SK-N-SH (cell line): ENCODE measurements around the gene ATXN7. TPM values are rescaled to one million over a fixed set of nuclear protein-coding genes. Genes with fewer than 3 reads are reported as not detected.

Source experiments
- CTCF ChIA-PET: fragments of 300-600, 350-600 bp; formaldehyde crosslinking; extraction: SDS; loops from one replicate; lab custom pipeline; 2021; lab: Yijun Ruan, JAX
- POLR2A ChIA-PET: fragments of 350-600 bp; sonication (Branson Sonifier 250); formaldehyde crosslinking; extraction: SDS; loops from one replicate; lab custom pipeline; 2020; ENCODE audit warnings: antibody characterized with exemption, inconsistent platforms; lab: Yijun Ruan, JAX
- DNase-seq: peaks from one replicate; pipeline ENCODE4 v3.0.0; 2012
- H2AFZ ChIP-seq: fragments of 200-600 bp; sonication (generic); 2 replicates; pipeline ENCODE4 v1.8.1; 2016; ENCODE audit warnings: antibody characterized with exemption, mild to moderate bottlenecking, low read depth
- H3F3A ChIP-seq: fragments of 200-600 bp; sonication (generic); replicated peaks from 2 replicates; pipeline ENCODE3; 2016; ENCODE audit warnings: antibody characterized with exemption, mild to moderate bottlenecking; ENCODE audit not compliant: insufficient read depth
- H3K27ac ChIP-seq, 2 experiments: fragments of 200-500 bp in 1 of 2; fragments of 200-600 bp in 1 of 2; sonication (Bioruptor generic) in 1 of 2; sonication (generic), shearing (Covaris generic) in 1 of 2; 2 replicates each; pipeline versions ENCODE4 v1.5.1 to v1.6.1; 2014 to 2016; ENCODE audit warnings: low read depth in 2 of 2, inconsistent platforms in 1 of 2, low read length in 1 of 2, mild to moderate bottlenecking in 1 of 2, mixed read lengths in 1 of 2
- H3K27me3 ChIP-seq: fragments of 200-600 bp; sonication (generic), shearing (Covaris generic); 2 replicates; pipeline ENCODE4 v1.6.1; 2016; ENCODE audit warnings: mixed run types; ENCODE audit not compliant: insufficient read depth
- H3K36me3 ChIP-seq, 2 experiments: fragments of 200-500 bp in 1 of 2; fragments of 200-600 bp in 1 of 2; sonication (Bioruptor generic) in 1 of 2; sonication (generic) in 1 of 2; replicated peaks in 1 of 2; 2 replicates each; pipeline versions ENCODE3 to v1.5.1; 2014 to 2016; ENCODE audit warnings: low read length in 1 of 2, mild to moderate bottlenecking in 1 of 2; ENCODE audit not compliant: insufficient read depth in 2 of 2, control insufficient read depth in 1 of 2
- H3K4me1 ChIP-seq, 2 experiments: fragments of 200-500 bp in 1 of 2; fragments of 200-600 bp in 1 of 2; sonication (Bioruptor generic) in 1 of 2; sonication (generic), shearing (Covaris generic) in 1 of 2; 2 replicates each; pipeline versions ENCODE4 v1.5.1 to v1.6.1; 2014 to 2016; ENCODE audit warnings: low read depth in 1 of 2, low read length in 1 of 2, mixed run types in 1 of 2; ENCODE audit not compliant: insufficient read depth in 2 of 2, control insufficient read depth in 1 of 2
- H3K4me2 ChIP-seq: fragments of 200-600 bp; sonication (generic), shearing (Covaris generic); 2 replicates; pipeline ENCODE4 v1.6.1; 2017; ENCODE audit warnings: mixed run types
- H3K4me3 ChIP-seq, 2 experiments: fragments of 200-500 bp in 1 of 2; fragments of 200-600 bp in 1 of 2; sonication (Bioruptor generic) in 1 of 2; sonication (generic), shearing (Covaris generic) in 1 of 2; 2 replicates each; pipeline versions ENCODE4 v1.5.1 to v1.8.1; 2014 to 2016; ENCODE audit warnings: low read depth in 2 of 2, inconsistent platforms in 1 of 2, low read length in 1 of 2, mild to moderate bottlenecking in 1 of 2, mixed read lengths in 1 of 2, moderate library complexity in 1 of 2
- H3K79me2 ChIP-seq: fragments of 200-600 bp; sonication (generic); 2 replicates; pipeline ENCODE4 v1.8.1; 2017; ENCODE audit warnings: mild to moderate bottlenecking; ENCODE audit not compliant: insufficient read depth
- H3K9ac ChIP-seq: fragments of 200-600 bp; sonication (generic); 2 replicates; pipeline ENCODE4 v1.6.1; 2017; ENCODE audit warnings: mixed run types
- H3K9me2 ChIP-seq: fragments of 200-600 bp; sonication (generic); 2 replicates; pipeline ENCODE4 v1.6.1; 2017; ENCODE audit warnings: mixed run types
- H3K9me3 ChIP-seq: fragments of 200-600 bp; sonication (generic); 2 replicates; pipeline ENCODE4 v1.6.1; 2017; ENCODE audit warnings: mixed run types, mild to moderate bottlenecking, moderate library complexity
- H4K20me1 ChIP-seq: fragments of 200-600 bp; sonication (generic); 2 replicates; pipeline ENCODE4 v1.6.1; 2017; ENCODE audit warnings: mild to moderate bottlenecking, mixed run types; ENCODE audit not compliant: insufficient read depth
- CHD2 ChIP-seq: fragments of 150-350 bp; IDR thresholded peaks from 2 replicates; pipeline ENCODE4 v1.6.1; 2018; ENCODE audit warnings: low read length; ENCODE audit not compliant: partially characterized antibody
- CTCF ChIP-seq: fragments of 200-600 bp; sonication (generic); IDR thresholded peaks from 2 replicates; pipeline ENCODE4 v1.6.1; 2017; ENCODE audit warnings: antibody characterized with exemption, mild to moderate bottlenecking, moderate library complexity
- ELF1 ChIP-seq: IDR thresholded peaks from 2 replicates; pipeline ENCODE4 v1.4.0; 2012
- EZH2phosphoT487 ChIP-seq: fragments of 200-600 bp; sonication (generic); IDR thresholded peaks from 2 replicates; pipeline ENCODE4 v1.6.1; 2017; ENCODE audit warnings: low read depth, mixed run types, mild to moderate bottlenecking, antibody characterized with exemption, moderate library complexity, borderline replicate concordance
- FOXJ3 ChIP-seq: sonication (generic); formaldehyde crosslinking; IDR thresholded peaks from 2 replicates; pipeline ENCODE4 v1.5.1; 2020; ENCODE audit warnings: mild to moderate bottlenecking, missing genetic modification reagents
- GATA2 ChIP-seq: sonication (generic); formaldehyde crosslinking; IDR thresholded peaks from 2 replicates; pipeline ENCODE4 v1.5.0; 2020; ENCODE audit warnings: mild to moderate bottlenecking, missing genetic modification reagents
- JUND ChIP-seq: IDR thresholded peaks from 2 replicates; pipeline ENCODE4 v1.4.0; 2012
- MAX ChIP-seq: IDR thresholded peaks from 2 replicates; pipeline ENCODE4 v1.4.0; 2012; ENCODE audit warnings: low read depth
- MXI1 ChIP-seq: IDR thresholded peaks from 2 replicates; pipeline ENCODE4 v1.6.1; 2012; ENCODE audit warnings: mild to moderate bottlenecking, low read depth, low read length, improper control_type of control experiment
- NFIC ChIP-seq: IDR thresholded peaks from 2 replicates; pipeline ENCODE4 v1.4.0; 2012; ENCODE audit warnings: borderline replicate concordance
- PBX3 ChIP-seq: IDR thresholded peaks from 2 replicates; pipeline ENCODE4; 2012
- POLR2AphosphoS5 ChIP-seq: IDR thresholded peaks from 2 replicates; pipeline ENCODE4 v1.6.1; 2012; ENCODE audit warnings: low read depth, low read length
- RAD21 ChIP-seq: IDR thresholded peaks from 2 replicates; pipeline ENCODE4 v1.6.1; 2012; ENCODE audit warnings: mild to moderate bottlenecking, low read length
- RCOR1 ChIP-seq: fragments of 150-350 bp; IDR thresholded peaks from 2 replicates; pipeline ENCODE4 v1.6.1; 2017; ENCODE audit warnings: antibody characterized with exemption, low read length
- SIN3A ChIP-seq: IDR thresholded peaks from 2 replicates; pipeline ENCODE4 v1.6.1; 2012; ENCODE audit warnings: low read depth, mild to moderate bottlenecking, low read length, moderate library complexity, borderline replicate concordance
- SMC3 ChIP-seq: IDR thresholded peaks from 2 replicates; pipeline ENCODE4 v1.6.1; 2012; ENCODE audit warnings: low read depth, low read length, improper control_type of control experiment
- USF1 ChIP-seq: IDR thresholded peaks from 2 replicates; pipeline ENCODE4 v1.4.0; 2012; ENCODE audit warnings: low read depth, borderline replicate concordance
- WGBS: methylation state at CpG from one replicate; pipeline ENCODE4 v1.1.6; 2017; ENCODE audit warnings: low lambda C conversion rate; 5-methylcytosine and 5-hydroxymethylcytosine counted together
- polyA plus RNA-seq, 3 experiments: library from polyadenylated mRNA; depleted of rRNA; stranded (reverse); fragments of >200 nt; gene quantifications; 2 replicates each; pipeline ENCODE4 v1.2.3, GENCODE V29; 2012

Gene ATXN7
- polyA plus RNA-seq, 1 of the 3 experiments (the other 2 are of a cell fraction) = 6.2 TPM

- TF ChIP-seq NFIC (no peak), SIN3A (no peak), SMC3 (no peak), MAX (no peak), MXI1 (no peak), ELF1 (no peak), RCOR1 (no peak), CHD2 (no peak), CTCF (no peak), EZH2phosphoT487 (no peak)
Measured at GRCh38 chr3:64042952-64043351, 179.3 kb downstream of the ATXN7 start (continued).

GRCh38 chr3:64046592-64046991, 182.9 kb downstream of the ATXN7 start:
- no peaks in the 10 kb centered on the region for H3F3A ChIP-seq
- no peak overlapping the region for H3K9ac ChIP-seq
- H2AFZ ChIP-seq = no peak overlapping the region
- H3K27me3 ChIP-seq = no peaks in the 10 kb centered on the region
- H3K79me2 ChIP-seq = no peaks in the 10 kb centered on the region
- no peak overlapping the region for H3K4me2 ChIP-seq
- ChIA-PET CTCF (interaction anchor here (0.7 kb wide), 1 partner anchor 16 kb away, joined by 3 read pairs; no protein-coding TSS in a partner anchor), POLR2A (no interaction called here)
- no peak overlapping the region for H3K27ac ChIP-seq
- TF ChIP-seq JUND (no peak), CHD2 (no peak), PBX3 (no peak), GATA2 (no peak), SMC3 (no peak), USF1 (no peak), POLR2AphosphoS5 (no peak), RAD21 (no peak), FOXJ3 (CRISPR knock-in tag) (no peak)
- H3K4me3 ChIP-seq = no peak overlapping the region
- H3K9me2 ChIP-seq = no peaks in the 10 kb centered on the region
- H3K36me3 ChIP-seq = no peaks in the 10 kb centered on the region
- H4K20me1 ChIP-seq = no peaks in the 10 kb centered on the region
- H3K4me1 ChIP-seq = no peaks in the 10 kb centered on the region
- DNase-seq = no peak
- H3K9me3 ChIP-seq = no peaks in the 10 kb centered on the region
- 92% methylated on average over 3 of the region's 3 CpGs for WGBS
